OCI-LY1 (cell line): Measurements from ENCODE around the gene SLC24A3.

Experiments used
- EZH2 ChIP-seq: fragments of 200-600 bp; sonication (generic), shearing (Covaris generic); IDR thresholded peaks from 2 replicates; pipeline ENCODE4 v1.8.0; 2017; ENCODE audit warnings: borderline replicate concordance, mixed run types, mild to moderate bottlenecking, antibody characterized with exemption, low read length, moderate library complexity, mixed read lengths
- TF ChIP-seq, protein P1 (sequence below): fragments of 200-600 bp; sonication (generic), shearing (Covaris generic); IDR thresholded peaks from 2 replicates; pipeline ENCODE4 v1.5.1; 2017; ENCODE audit warnings: mild to moderate bottlenecking, antibody characterized with exemption, low read length, moderate library complexity, mixed read lengths

DNA sequence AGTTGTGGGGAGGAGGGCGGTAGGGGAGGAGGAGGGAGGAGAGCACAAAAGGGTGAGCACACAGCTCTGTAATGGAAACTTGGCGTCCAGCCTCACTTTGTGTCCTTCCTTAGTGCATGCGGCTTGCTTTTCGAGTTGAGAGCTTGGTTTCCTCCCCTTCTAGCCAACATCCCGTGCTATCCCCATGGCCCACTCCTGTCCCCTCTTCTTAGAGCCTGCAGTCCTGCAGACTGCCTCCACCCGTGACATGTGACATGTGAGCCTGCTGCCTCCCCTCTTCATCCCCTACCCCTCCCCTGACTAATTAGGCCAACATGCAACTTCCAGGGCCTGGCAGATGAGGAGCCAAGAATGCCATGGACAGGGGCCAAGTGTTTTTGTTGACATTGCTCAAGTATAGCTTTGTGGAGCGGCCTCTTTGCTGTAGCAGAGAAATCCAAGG lies 63.2 kb downstream of the SLC24A3 start:
- TF ChIP-seq, protein P1, sequence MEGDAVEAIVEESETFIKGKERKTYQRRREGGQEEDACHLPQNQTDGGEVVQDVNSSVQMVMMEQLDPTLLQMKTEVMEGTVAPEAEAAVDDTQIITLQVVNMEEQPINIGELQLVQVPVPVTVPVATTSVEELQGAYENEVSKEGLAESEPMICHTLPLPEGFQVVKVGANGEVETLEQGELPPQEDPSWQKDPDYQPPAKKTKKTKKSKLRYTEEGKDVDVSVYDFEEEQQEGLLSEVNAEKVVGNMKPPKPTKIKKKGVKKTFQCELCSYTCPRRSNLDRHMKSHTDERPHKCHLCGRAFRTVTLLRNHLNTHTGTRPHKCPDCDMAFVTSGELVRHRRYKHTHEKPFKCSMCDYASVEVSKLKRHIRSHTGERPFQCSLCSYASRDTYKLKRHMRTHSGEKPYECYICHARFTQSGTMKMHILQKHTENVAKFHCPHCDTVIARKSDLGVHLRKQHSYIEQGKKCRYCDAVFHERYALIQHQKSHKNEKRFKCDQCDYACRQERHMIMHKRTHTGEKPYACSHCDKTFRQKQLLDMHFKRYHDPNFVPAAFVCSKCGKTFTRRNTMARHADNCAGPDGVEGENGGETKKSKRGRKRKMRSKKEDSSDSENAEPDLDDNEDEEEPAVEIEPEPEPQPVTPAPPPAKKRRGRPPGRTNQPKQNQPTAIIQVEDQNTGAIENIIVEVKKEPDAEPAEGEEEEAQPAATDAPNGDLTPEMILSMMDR: no peak
- no peak for TF ChIP-seq EZH2
